HepG2 (cell line): ENCODE results near the gene NCOA3. TPM values are rescaled to one million over a fixed set of nuclear protein-coding genes. Genes with fewer than 3 reads are reported as not detected.

ENCODE experiments used
- ATAC-seq: fragments of 200-7000 bp; cut with Tn5 transposase; 3 replicates; pipeline ENCODE4 v1.9.1; 2020; ENCODE audit warnings: mild to moderate bottlenecking, moderate library complexity
- BruUV-seq: library from RNA; stranded (reverse); fragments of 400-500 nt; replicated peaks from 2 replicates; lab custom pipeline; 2021; lab: Mats Ljungman, UMichigan
- CTCF ChIA-PET: fragments of 300-600 bp; formaldehyde crosslinking; extraction: SDS; loops from one replicate; lab custom pipeline; 2021; ENCODE audit warnings: low total read pairs, inconsistent platforms, low intra/inter-chr PET ratio; lab: Yijun Ruan, JAX
- POLR2A ChIA-PET: fragments of 350-600 bp; sonication (Branson Sonifier 250); formaldehyde crosslinking; loops from one replicate; lab custom pipeline; 2020; ENCODE audit warnings: antibody characterized with exemption, inconsistent platforms; lab: Yijun Ruan, JAX
- DNase-seq: peaks from one replicate; pipeline ENCODE4 v3.0.0-alpha.2; 2015; ENCODE audit warnings: low spot score
- FAIRE-seq: peaks from 3 replicates; lab custom pipeline; 2011; peaks lifted over from hg19 to GRCh38; lab: Jason Lieb, UNC
- H2AFZ ChIP-seq: one replicate; pipeline ENCODE4 v1.6.1; 2011; ENCODE audit warnings: low read length, inconsistent platforms
- H3K27ac ChIP-seq: fragments of 300-600 bp; 3 replicates; pipeline ENCODE4 v1.8.0; 2011; ENCODE audit warnings: mixed run types, mild to moderate bottlenecking, mixed read lengths, low read length, inconsistent platforms; ENCODE audit not compliant: insufficient read depth; ENCODE audit errors: extremely low read length
- H3K27me3 ChIP-seq, 2 experiments: fragments of 200-600 bp in 1 of 2; 2 replicates in 1 of 2; 3 replicates in 1 of 2; pipeline versions ENCODE4 v1.6.0 to v1.8.0; 2011; ENCODE audit warnings: low read length in 2 of 2, mild to moderate bottlenecking in 2 of 2, moderate library complexity in 2 of 2, inconsistent platforms in 1 of 2; ENCODE audit not compliant: insufficient read depth in 2 of 2, control insufficient read depth in 1 of 2
- H3K36me3 ChIP-seq, 2 experiments: fragments of 200-600 bp in 1 of 2; replicated peaks in 1 of 2; 2 replicates in 1 of 2; 3 replicates in 1 of 2; pipeline versions ENCODE4 v1.5.1 to v1.8.0; 2011; ENCODE audit warnings: low read length in 2 of 2, inconsistent platforms in 1 of 2; ENCODE audit not compliant: insufficient read depth in 2 of 2, control insufficient read depth in 1 of 2
- H3K4me1 ChIP-seq: 2 replicates; pipeline ENCODE4 v1.5.1; 2012; ENCODE audit warnings: low read length, inconsistent platforms; ENCODE audit not compliant: insufficient read depth
- H3K4me2 ChIP-seq: 2 replicates; pipeline ENCODE4 v1.6.0; 2011; ENCODE audit warnings: low read depth, low read length, inconsistent platforms
- H3K4me3 ChIP-seq, 3 experiments: fragments of 200-600 bp in 1 of 3; sonication (generic), shearing (Covaris generic) in 1 of 3; replicated peaks in 1 of 3; 2 replicates each; pipeline ENCODE4 v1.5.1; 2011 to 2016; ENCODE audit warnings: low read length in 3 of 3, inconsistent platforms in 2 of 3, low read depth in 2 of 3, mild to moderate bottlenecking in 2 of 3, control low read depth in 1 of 3, mixed read lengths in 1 of 3; ENCODE audit not compliant: insufficient read depth in 1 of 3
- H3K79me2 ChIP-seq: one replicate; pipeline ENCODE4 v1.6.1; 2011; ENCODE audit warnings: low read length, inconsistent platforms; ENCODE audit not compliant: insufficient read depth
- H3K9ac ChIP-seq: 2 replicates; pipeline ENCODE4 v1.6.0; 2011; ENCODE audit warnings: mild to moderate bottlenecking, low read depth, low read length, inconsistent platforms; ENCODE audit not compliant: insufficient read depth
- H3K9me3 ChIP-seq: 2 replicates; pipeline ENCODE4 v1.5.1; 2012; ENCODE audit warnings: mild to moderate bottlenecking, low read length
- H4K20me1 ChIP-seq: 2 replicates; pipeline ENCODE4 v1.6.0; 2011; ENCODE audit warnings: inconsistent platforms, mild to moderate bottlenecking, low read length, moderate library complexity; ENCODE audit not compliant: insufficient read depth
- CBFB ChIP-seq: sonication (generic); formaldehyde crosslinking; IDR thresholded peaks from 2 replicates; pipeline ENCODE4 v1.4.0; 2020; ENCODE audit warnings: missing genetic modification reagents
- ELF4 ChIP-seq: sonication (generic); formaldehyde crosslinking; IDR thresholded peaks from 2 replicates; pipeline ENCODE4 v1.5.0; 2020; ENCODE audit warnings: missing genetic modification reagents, mild to moderate bottlenecking, moderate library complexity, borderline replicate concordance
- FOXK2 ChIP-seq: fragments of 450-650 bp; IDR thresholded peaks from 2 replicates; pipeline ENCODE4 v1.6.1; 2016
- MAFF ChIP-seq: IDR thresholded peaks from 2 replicates; pipeline ENCODE4 v1.6.1; 2011; ENCODE audit warnings: low read depth, low read length, improper control_type of control experiment
- NR1H2 ChIP-seq: sonication (generic); formaldehyde crosslinking; IDR thresholded peaks from 2 replicates; pipeline ENCODE4 v1.8.1; 2022; ENCODE audit warnings: low read depth, missing genetic modification reagents, borderline replicate concordance
- ZNF230 ChIP-seq: sonication (generic); formaldehyde crosslinking; IDR thresholded peaks from 2 replicates; pipeline ENCODE4 v1.4.0; 2020; ENCODE audit warnings: mild to moderate bottlenecking, missing genetic modification reagents
- ZNF260 ChIP-seq: sonication (generic); formaldehyde crosslinking; IDR thresholded peaks from 2 replicates; pipeline ENCODE4 v1.4.0; 2020; ENCODE audit warnings: missing genetic modification reagents, low read depth, mild to moderate bottlenecking, borderline replicate concordance
- ZNF33A ChIP-seq: sonication (generic); formaldehyde crosslinking; IDR thresholded peaks from 2 replicates; pipeline ENCODE4 v1.5.1; 2020; ENCODE audit warnings: missing genetic modification reagents, mild to moderate bottlenecking, moderate library complexity, borderline replicate concordance
- ZNF430 ChIP-seq: sonication (generic); formaldehyde crosslinking; IDR thresholded peaks from 2 replicates; pipeline ENCODE4 v1.9.0; 2021; ENCODE audit warnings: mild to moderate bottlenecking, missing genetic modification reagents
- ZNF790 ChIP-seq: sonication (generic); formaldehyde crosslinking; IDR thresholded peaks from 2 replicates; pipeline ENCODE4 v1.8.0; 2022; ENCODE audit warnings: missing genetic modification reagents, mild to moderate bottlenecking, borderline replicate concordance
- WGBS: methylation state at CpG from one replicate; pipeline ENCODE4 v1.1.6; 2017; ENCODE audit warnings: low lambda C conversion rate; 5-methylcytosine and 5-hydroxymethylcytosine counted together
- in situ Hi-C: cut with HindIII; loops from 2 replicates; pipeline ENCODE4 v1.10.0; 2017; ENCODE audit warnings: low pct_unique_long_range_greater_than_20kb; ENCODE audit not compliant: extremely low pct_ligation_motif_present
- intact Hi-C: fragments of 100-400 bp; cut with micrococcal nuclease; formaldehyde crosslinking; loops from one replicate; pipeline ENCODE4 v1.10.0; 2022; ENCODE audit not compliant: unreplicated experiment
- polyA plus RNA-seq, 8 experiments: library from polyadenylated mRNA; depleted of rRNA in 3 of 8; stranded (reverse) in 7 of 8; unstranded in 1 of 8; fragments of >200 nt; fragmentation: Illumina TruSeq in 4 of 8; extraction: Trizol in 4 of 8; gene quantifications; 2 replicates each; pipeline versions ENCODE4 v1.2.1 to v1.2.3, GENCODE V29; 2011 to 2016; ENCODE audit warnings: low read depth in 4 of 8, missing spikeins in 1 of 8, mixed read lengths in 1 of 8; ENCODE audit not compliant: insufficient read depth in 1 of 8
- total RNA-seq, 5 experiments: library from RNA; depleted of rRNA; stranded (reverse); fragments of >200 nt; fragmentation: Illumina TruSeq; extraction: Trizol; gene quantifications; 2 replicates each; pipeline ENCODE4 v1.2.3, GENCODE V29; 2016; ENCODE audit warnings: low read depth in 1 of 5
- TF ChIP-seq, protein P1 (sequence below): sonication (generic); formaldehyde crosslinking; IDR thresholded peaks from 2 replicates; pipeline ENCODE4 v1.5.0; 2020; ENCODE audit warnings: missing genetic modification reagents
- TF ChIP-seq, protein P2 (sequence below): sonication (generic); formaldehyde crosslinking; IDR thresholded peaks from 2 replicates; pipeline ENCODE4 v1.8.1; 2023; ENCODE audit warnings: mild to moderate bottlenecking, missing genetic modification reagents

The NCOA3 gene
- total and polyA plus RNA-seq, 2 of the 13 experiments (the other 11 are each of a cell fraction or from before 2014, with no cell fraction given): 35.0 to 56.8 TPM

DNA sequence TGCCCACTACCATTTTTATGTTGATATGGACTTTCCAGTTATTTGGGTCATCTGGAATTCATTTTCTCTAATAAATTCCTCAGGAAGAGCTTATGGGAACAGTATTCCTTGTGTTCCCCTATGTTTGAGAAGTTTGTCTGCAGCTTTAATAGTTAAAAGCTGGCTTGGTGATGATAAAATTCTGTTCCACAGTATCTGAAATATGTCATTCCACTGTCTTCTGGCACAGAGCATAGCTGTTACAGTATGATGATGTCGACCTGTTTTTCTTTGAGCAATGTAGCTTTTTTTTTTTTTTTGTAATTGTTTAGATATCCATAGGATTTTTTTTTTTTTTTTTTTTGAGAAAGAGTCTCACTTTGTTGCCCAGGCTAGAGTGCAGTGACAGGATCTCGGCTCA lies 43.2 kb downstream of the NCOA3 start:
- in situ Hi-C loops (no loop called here), intact Hi-C loops (no loop called here)
- H3K79me2 ChIP-seq: peaks cover 91% of the 10 kb centered on the region
- no peak overlapping the region for H3K4me3 ChIP-seq
- no peak overlapping the region for H3K9ac ChIP-seq
- no peak overlapping the region for H3K4me2 ChIP-seq
- no peak overlapping the region for H3K27ac ChIP-seq
- peaks cover 41% of the 10 kb centered on the region for H3K4me1 ChIP-seq
- peaks cover 6% of the 10 kb centered on the region; the same call in 1 of the 2 replicates for H4K20me1 ChIP-seq
- no peak overlapping the region for H2AFZ ChIP-seq
- H3K9me3 ChIP-seq: no peaks in the 10 kb centered on the region
- BruUV-seq: no TSS peak
- ATAC-seq (no peak), FAIRE-seq (no peak)
- 99% methylated on average over 2 of the region's 2 CpGs for WGBS
- H3K27me3 ChIP-seq: no peaks in the 10 kb centered on the region
- POLR2A ChIA-PET: interaction anchor here (0.7 to 0.8 kb wide), 2 partner anchors 43 to 129 kb away, joined by 3 to 9 read pairs; partner anchors contain the start of gene NCOA3
- peaks cover 1 to 4% of the 10 kb centered on the region in 2 experiments; a peak in 2 of 5 replicates for H3K36me3 ChIP-seq
- CTCF ChIA-PET: no interaction called here
- no peak for TF ChIP-seq MAFF
- no peak for TF ChIP-seq ZNF230
- no peak for TF ChIP-seq ELF4 (CRISPR knock-in tag)
- TF ChIP-seq ZNF260 (CRISPR knock-in tag): no peak
- TF ChIP-seq ZNF790 (CRISPR knock-in tag): no peak
- TF ChIP-seq, all 625 proteins: peak for 0
- no peak for DNase-seq

DNA sequence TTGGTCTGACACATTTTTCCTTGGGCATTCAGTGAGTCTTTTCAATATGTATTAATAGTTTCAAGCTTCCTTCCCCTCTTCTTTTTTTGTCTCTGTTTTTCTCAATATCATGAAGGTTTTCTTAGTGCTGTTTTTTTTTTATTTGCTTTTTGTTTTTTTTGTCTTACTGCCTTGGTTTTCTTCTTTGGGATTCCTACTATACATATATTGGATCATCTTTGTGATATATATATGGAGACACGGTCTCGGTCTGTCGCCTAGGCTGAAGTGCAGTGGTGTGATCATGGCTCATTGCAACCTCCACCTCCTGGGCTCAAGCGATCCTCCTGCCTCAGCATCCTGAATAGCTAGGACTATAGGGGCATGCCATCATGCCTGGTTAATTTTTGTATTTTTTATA lies 43.8 kb downstream of the NCOA3 start:
- no peak overlapping the region for H3K9ac ChIP-seq
- no peak overlapping the region for H2AFZ ChIP-seq
- WGBS: 98% methylated on average over 4 of the region's 4 CpGs
- ChIA-PET CTCF (no interaction called here), POLR2A (no interaction called here)
- H3K4me1 ChIP-seq: peaks cover 39% of the 10 kb centered on the region
- H3K27me3 ChIP-seq: no peaks in the 10 kb centered on the region
- H3K36me3 ChIP-seq: peaks cover 1 to 4% of the 10 kb centered on the region in 2 experiments; a peak in 2 of 5 replicates
- no peaks in the 10 kb centered on the region for H3K9me3 ChIP-seq
- FAIRE-seq (no peak), DNase-seq (no peak), ATAC-seq (no peak)
- in situ Hi-C loops (no loop called here), intact Hi-C loops (no loop called here)
- no peak overlapping the region for H3K27ac ChIP-seq
- H3K4me3 ChIP-seq: no peak overlapping the region
- H4K20me1 ChIP-seq: peaks cover 5% of the 10 kb centered on the region; the same call in 1 of the 2 replicates
- TF ChIP-seq CBFB (CRISPR knock-in tag) (no peak), ZNF33A (no peak), NR1H2 (no peak), ZNF430 (CRISPR knock-in tag) (no peak), FOXK2 (no peak)
- TF ChIP-seq, protein P1, sequence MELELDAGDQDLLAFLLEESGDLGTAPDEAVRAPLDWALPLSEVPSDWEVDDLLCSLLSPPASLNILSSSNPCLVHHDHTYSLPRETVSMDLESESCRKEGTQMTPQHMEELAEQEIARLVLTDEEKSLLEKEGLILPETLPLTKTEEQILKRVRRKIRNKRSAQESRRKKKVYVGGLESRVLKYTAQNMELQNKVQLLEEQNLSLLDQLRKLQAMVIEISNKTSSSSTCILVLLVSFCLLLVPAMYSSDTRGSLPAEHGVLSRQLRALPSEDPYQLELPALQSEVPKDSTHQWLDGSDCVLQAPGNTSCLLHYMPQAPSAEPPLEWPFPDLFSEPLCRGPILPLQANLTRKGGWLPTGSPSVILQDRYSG (CRISPR knock-in tag): no peak
- TF ChIP-seq, protein P2, sequence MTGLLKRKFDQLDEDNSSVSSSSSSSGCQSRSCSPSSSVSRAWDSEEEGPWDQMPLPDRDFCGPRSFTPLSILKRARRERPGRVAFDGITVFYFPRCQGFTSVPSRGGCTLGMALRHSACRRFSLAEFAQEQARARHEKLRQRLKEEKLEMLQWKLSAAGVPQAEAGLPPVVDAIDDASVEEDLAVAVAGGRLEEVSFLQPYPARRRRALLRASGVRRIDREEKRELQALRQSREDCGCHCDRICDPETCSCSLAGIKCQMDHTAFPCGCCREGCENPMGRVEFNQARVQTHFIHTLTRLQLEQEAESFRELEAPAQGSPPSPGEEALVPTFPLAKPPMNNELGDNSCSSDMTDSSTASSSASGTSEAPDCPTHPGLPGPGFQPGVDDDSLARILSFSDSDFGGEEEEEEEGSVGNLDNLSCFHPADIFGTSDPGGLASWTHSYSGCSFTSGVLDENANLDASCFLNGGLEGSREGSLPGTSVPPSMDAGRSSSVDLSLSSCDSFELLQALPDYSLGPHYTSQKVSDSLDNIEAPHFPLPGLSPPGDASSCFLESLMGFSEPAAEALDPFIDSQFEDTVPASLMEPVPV (CRISPR knock-in tag): no peak
- no peak overlapping the region for H3K4me2 ChIP-seq
- BruUV-seq: no TSS peak
- H3K79me2 ChIP-seq: peaks cover 89% of the 10 kb centered on the region
